Activated gamma-delta T cell treated with Interleukin-2 at 50 U/mL for 16 hours (primary cell): ENCODE results near the gene TMEM119.
"Not testable (repeated sequence)": the region's sequence is repeated elsewhere in the genome, so short reads cannot be mapped to it uniquely, and the experiment has no call there.

Source experiments
- DNase-seq: peaks from one replicate; pipeline ENCODE4 v3.0.0-alpha.2; 2020

Gene TMEM119

GRCh38 chr12:108562348-108563135 lies 35.3 kb downstream of the TMEM119 start, which contains the start of gene ISCU:
Gene ISCU (plus strand): TSS chr12:108562596. CDS start chr12:108562623, 27 bp downstream.
- DNase-seq = peak; percentile 99

- DNase-seq = no peak
Measured at GRCh38 chr12:108561852-108562347, 36.0 kb downstream of the TMEM119 start.

GRCh38 chr12:108560752-108561719 lies 36.8 kb downstream of the TMEM119 start, which contains the start of gene SART3:
Gene SART3 (minus strand): TSS chr12:108561173. CDS start chr12:108561154, 19 bp downstream.
- peak; percentile 75 for DNase-seq

GRCh38 chr12:108560321-108560721 lies 37.6 kb downstream of the TMEM119 start:
- no peak for DNase-seq

- DNase-seq = no peak
Measured at GRCh38 chr12:108559748-108560147, 38.1 kb downstream of the TMEM119 start.

GRCh38 chr12:108559007-108559655 lies 38.8 kb downstream of the TMEM119 start:
- no peak for DNase-seq

- not testable (repeated sequence) for DNase-seq
Measured at GRCh38 chr12:108555383-108555782, 42.5 kb downstream of the TMEM119 start.

GRCh38 chr12:108553799-108554198 lies 44.1 kb downstream of the TMEM119 start:
- DNase-seq = no peak

- DNase-seq = no peak
Measured at GRCh38 chr12:108551535-108551934, 46.3 kb downstream of the TMEM119 start.

GRCh38 chr12:108548954-108549521 lies 48.8 kb downstream of the TMEM119 start:
- DNase-seq = no peak

GRCh38 chr12:108547686-108548085 lies 50.2 kb downstream of the TMEM119 start:
- DNase-seq = no peak

GRCh38 chr12:108543652-108544051 lies 54.2 kb downstream of the TMEM119 start:
- no peak for DNase-seq

- no peak for DNase-seq
Measured at GRCh38 chr12:108542320-108542719, 55.6 kb downstream of the TMEM119 start.
